T-helper 17 cell (primary cell): ENCODE measurements around the gene SGK1. TPM values are rescaled to one million over a fixed set of nuclear protein-coding genes. Genes with fewer than 3 reads are reported as not detected.
"Not testable (repeated sequence)": the region's sequence is repeated elsewhere in the genome, so short reads cannot be mapped to it uniquely, and the experiment has no call there.

Experiments used
- ATAC-seq: fragments of 150-1000 bp; cut with Tn5 transposase; 2 replicates; pipeline ENCODE4 v1.10.0; 2021; ENCODE audit warnings: mild to moderate bottlenecking, moderate library complexity
- DNase-seq, 3 donors: peaks; one replicate each; pipeline versions ENCODE4 v3.0.0 to v3.0.0-alpha.2; 2020 to 2021
- H3K9me3 ChIP-seq: one replicate; pipeline ENCODE4 v1.7.0; 2013; ENCODE audit warnings: low read length, mild to moderate bottlenecking; ENCODE audit not compliant: control insufficient read depth, poor library complexity, severe bottlenecking
- H3K27ac Mint-ChIP-seq: one replicate; pipeline ENCODE4 v1.8.0; 2022; ENCODE audit warnings: mild to moderate bottlenecking, moderate library complexity, mixed read lengths
- H3K27me3 Mint-ChIP-seq: one replicate; pipeline ENCODE4 v1.8.0; 2022; ENCODE audit warnings: mixed read lengths
- H3K36me3 Mint-ChIP-seq: one replicate; pipeline ENCODE4 v1.8.0; 2022; ENCODE audit warnings: low read depth, mixed read lengths
- H3K4me1 Mint-ChIP-seq: one replicate; pipeline ENCODE4 v1.8.0; 2022; ENCODE audit warnings: mild to moderate bottlenecking, mixed read lengths
- H3K4me3 Mint-ChIP-seq: one replicate; pipeline ENCODE4 v1.8.0; 2022; ENCODE audit warnings: mild to moderate bottlenecking, moderate library complexity, mixed read lengths
- total RNA-seq, 4 donors: library from RNA in 2 of 4; stranded (reverse) in 2 of 4; gene quantifications; one replicate each; pipeline ENCODE4 v1.2.3 and lab custom pipeline; 2022 to 2026

Gene SGK1
- total RNA-seq, 2 donors from 2014 or later = 103 to 132 TPM

DNA sequence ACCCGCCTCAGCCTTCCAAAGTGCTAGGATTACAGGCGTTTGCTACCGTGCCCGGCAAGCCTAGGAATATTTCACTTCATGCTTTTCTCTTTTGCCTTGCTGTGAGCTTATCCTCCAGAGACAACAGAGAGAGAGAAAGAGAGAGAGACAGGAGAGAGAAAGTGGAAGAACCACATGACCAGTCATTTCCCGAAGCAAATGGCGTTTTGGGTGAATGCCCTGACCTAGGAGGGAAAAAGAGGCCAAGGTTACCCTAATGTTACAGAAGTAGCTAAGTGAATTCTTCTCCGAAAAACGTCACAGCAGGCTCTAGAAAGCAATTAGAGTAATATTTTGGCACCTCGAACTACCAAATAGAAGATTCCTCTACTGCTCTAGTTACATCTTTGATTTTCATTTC is 9.1 kb downstream of the SGK1 start:
- ATAC-seq (no peak), DNase-seq (no peak)
- Mint-ChIP-seq H3K27ac (peak overlapping the region; percentile 61), H3K36me3 (peaks cover 2% of the 10 kb centered on the region), H3K4me1 (peaks cover 7% of the 10 kb centered on the region), H3K27me3 (no peaks in the 10 kb centered on the region), H3K4me3 (no peak overlapping the region)
- no peaks in the 10 kb centered on the region for H3K9me3 ChIP-seq

DNA sequence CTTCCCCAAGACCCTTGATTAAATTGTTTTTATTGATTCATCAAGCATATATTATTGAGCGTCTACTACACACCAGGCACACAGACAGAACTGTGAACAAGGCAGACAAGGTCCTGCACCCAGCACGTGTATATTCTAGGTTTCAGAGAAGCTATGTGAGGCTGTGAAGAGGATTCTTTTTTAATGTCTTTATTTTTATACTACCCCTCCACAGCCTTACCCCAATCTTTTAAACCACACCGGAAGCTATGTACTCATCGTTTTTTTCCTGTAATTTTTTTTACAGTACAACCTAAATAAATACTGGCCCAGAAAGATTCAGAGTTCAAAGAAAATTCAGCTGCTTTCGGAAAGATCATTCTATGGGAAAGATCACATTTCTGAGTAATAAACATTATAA is 10.0 kb downstream of the SGK1 start:
- H3K4me3 Mint-ChIP-seq = peak overlapping the region; percentile 41

DNA sequence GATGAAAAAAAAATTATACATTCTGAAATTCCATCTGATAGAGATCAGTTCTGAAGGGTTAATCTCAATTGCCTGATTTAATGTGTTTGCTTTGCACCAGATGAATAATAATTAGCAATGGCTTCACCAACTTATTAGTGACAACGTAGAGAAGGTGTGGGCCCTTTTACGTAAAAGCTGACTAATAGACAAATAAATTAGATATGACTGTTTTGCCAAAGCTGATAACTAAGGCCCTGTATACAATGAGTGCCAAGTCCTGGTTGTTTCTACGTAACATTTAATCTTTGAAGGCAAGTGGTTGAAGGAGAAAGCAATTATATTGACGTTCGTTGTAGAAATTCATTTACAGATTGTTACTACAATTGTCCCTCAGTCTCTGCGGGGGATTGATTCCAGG is 10.8 kb downstream of the SGK1 start:
- Mint-ChIP-seq H3K4me1 (peaks cover 7% of the 10 kb centered on the region), H3K27ac (no peak overlapping the region), H3K4me3 (no peak overlapping the region), H3K36me3 (peaks cover 2% of the 10 kb centered on the region), H3K27me3 (no peaks in the 10 kb centered on the region)
- ATAC-seq (no peak), DNase-seq (no peak)
- H3K9me3 ChIP-seq = no peaks in the 10 kb centered on the region

More for the DNA sequence above, 10.0 kb downstream of the SGK1 start:
- ATAC-seq (no peak), DNase-seq (no peak)
- peaks cover 7% of the 10 kb centered on the region for H3K4me1 Mint-ChIP-seq
- H3K36me3 Mint-ChIP-seq = peaks cover 2% of the 10 kb centered on the region
- H3K9me3 ChIP-seq = no peaks in the 10 kb centered on the region
- peak overlapping the region; percentile 61 for H3K27ac Mint-ChIP-seq
- no peaks in the 10 kb centered on the region for H3K27me3 Mint-ChIP-seq

DNA sequence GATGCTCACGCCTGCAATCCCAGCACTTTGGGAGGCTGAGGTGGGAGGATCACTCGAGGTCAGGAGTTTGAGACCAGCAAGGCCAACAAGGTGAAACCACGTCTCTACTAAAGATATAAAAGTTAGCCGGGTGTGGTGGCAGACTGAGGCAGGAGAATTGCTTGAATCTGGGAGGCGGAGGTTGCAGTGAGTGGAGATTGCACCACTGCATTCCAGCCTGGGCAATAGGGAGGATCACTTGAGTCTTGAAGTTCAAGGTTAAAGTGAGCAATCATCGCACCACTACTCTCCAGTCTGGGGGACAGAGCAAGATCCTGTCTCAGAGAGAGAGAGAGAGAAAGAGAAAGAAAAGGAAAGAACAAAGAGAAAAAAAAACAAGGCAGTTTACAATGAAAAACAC is 13.5 kb downstream of the SGK1 start:
- not testable (repeated sequence) for ATAC-seq, H3K4me3 Mint-ChIP-seq, H3K9me3 ChIP-seq, H3K27me3 Mint-ChIP-seq, H3K4me1 Mint-ChIP-seq, H3K36me3 Mint-ChIP-seq, DNase-seq
- peak overlapping the region; percentile 27 for H3K27ac Mint-ChIP-seq

DNA sequence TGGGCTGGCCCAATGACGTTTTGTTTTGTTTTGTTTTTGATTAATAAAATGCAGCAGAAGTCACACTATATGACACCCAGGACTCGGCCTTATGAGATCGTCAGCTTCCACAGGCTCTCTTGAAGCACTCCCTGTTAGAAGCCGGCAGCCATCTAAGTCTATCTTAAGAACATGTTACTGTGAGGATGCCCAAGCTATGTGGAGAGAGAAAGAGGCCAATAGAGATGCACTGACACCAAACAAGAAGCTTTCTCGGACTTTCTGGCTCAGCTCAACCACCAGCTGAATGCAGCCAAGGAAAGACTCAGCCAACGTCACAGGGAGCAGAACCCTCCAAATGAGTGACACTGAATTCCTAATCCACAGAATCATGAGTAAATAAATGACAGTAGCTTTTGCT is 14.0 kb downstream of the SGK1 start:
- H3K4me1 Mint-ChIP-seq = peaks cover 10% of the 10 kb centered on the region
- no peaks in the 10 kb centered on the region for H3K9me3 ChIP-seq
- H3K27me3 Mint-ChIP-seq = no peaks in the 10 kb centered on the region
- H3K4me3 Mint-ChIP-seq = no peak overlapping the region
- H3K36me3 Mint-ChIP-seq = peaks cover 6% of the 10 kb centered on the region
- no peak overlapping the region for H3K27ac Mint-ChIP-seq
- ATAC-seq (no peak), DNase-seq (no peak)

DNA sequence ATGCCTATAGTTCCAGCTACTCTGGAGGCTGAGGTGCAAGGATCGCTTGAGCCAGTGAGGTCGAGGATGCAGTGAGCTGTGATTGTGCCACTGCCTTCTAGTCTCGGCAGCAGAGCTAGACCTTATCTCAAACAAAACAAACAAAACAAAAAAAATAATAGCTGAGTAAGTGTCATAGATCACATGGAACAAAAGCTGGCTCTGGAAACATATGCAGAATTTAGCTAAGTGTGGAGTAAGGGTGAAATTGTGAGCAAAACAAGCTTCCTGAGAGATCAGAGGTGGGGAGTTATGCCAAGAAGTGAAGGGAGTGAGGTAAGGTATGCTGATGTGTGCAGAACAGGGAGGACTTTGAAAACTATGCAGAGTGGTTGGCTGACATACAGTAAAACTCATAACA is 18.7 kb downstream of the SGK1 start:
- no peak for ATAC-seq
- no peaks in the 10 kb centered on the region for H3K9me3 ChIP-seq
- H3K27ac Mint-ChIP-seq = no peak overlapping the region
- H3K27me3 Mint-ChIP-seq = no peaks in the 10 kb centered on the region
- peaks cover 3% of the 10 kb centered on the region for H3K4me1 Mint-ChIP-seq
- H3K4me3 Mint-ChIP-seq = no peak overlapping the region
- no peak for DNase-seq
- peaks cover 4% of the 10 kb centered on the region for H3K36me3 Mint-ChIP-seq

DNA sequence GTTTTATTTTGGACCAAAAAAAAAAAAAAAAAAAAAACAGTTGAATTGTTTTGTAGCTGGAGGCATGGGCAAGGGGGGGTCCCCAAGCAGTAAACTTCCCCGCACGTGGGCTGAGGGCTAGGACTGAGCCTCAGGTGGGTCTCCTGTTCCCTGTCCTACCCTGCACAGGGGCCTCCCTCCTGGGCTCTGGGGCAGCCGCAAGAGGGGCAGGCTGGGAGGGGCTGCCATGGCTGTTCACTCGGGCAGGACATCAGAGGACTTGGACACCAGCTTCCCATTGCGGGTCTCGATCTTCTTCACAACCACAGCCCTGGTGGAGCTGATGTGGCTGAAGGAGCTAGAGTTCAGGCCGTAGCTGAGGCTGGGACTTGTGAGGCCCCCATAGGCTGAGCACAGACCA is 21.1 kb downstream of the SGK1 start:
- peaks cover 5% of the 10 kb centered on the region for H3K4me1 Mint-ChIP-seq
- peaks cover 4% of the 10 kb centered on the region for H3K36me3 Mint-ChIP-seq
- H3K4me3 Mint-ChIP-seq = no peak overlapping the region
- no peaks in the 10 kb centered on the region for H3K9me3 ChIP-seq
- no peak for DNase-seq
- no peaks in the 10 kb centered on the region for H3K27me3 Mint-ChIP-seq
- H3K27ac Mint-ChIP-seq = no peak overlapping the region
- no peak for ATAC-seq

DNA sequence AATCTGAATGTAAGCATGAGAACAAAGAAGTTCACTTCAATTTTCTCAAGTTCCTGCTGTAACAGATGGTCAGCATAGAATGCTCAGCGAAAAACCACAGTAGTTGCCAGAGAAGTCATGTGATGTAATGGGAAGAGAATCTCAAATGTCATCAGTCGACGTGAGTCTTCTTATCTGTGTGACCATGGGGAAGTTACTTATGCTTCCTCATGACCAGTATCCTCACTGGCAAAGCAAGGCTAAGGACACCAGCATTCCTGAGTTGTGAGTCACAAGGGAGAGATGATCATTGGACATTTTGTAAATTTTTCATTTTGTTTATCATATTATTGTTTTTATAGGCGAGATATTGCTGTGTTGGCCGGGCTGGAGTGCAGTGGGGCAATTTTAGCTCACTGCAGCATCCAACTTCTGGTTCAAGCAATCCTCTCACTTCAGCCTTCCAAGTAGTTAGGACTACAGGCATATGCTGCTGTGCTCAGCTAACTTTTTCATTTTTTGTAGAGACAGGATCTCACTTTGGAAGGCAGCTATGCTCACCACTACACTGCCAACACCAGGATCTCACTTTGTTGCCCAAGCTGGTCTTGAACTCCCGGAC is 21.9 kb downstream of the SGK1 start:
- H3K27me3 Mint-ChIP-seq = no peaks in the 10 kb centered on the region
- H3K36me3 Mint-ChIP-seq = peaks cover 4% of the 10 kb centered on the region
- H3K4me3 Mint-ChIP-seq = no peak overlapping the region
- no peak for DNase-seq
- ATAC-seq = peak; percentile 42
- peaks cover 5% of the 10 kb centered on the region for H3K4me1 Mint-ChIP-seq
- H3K9me3 ChIP-seq = no peaks in the 10 kb centered on the region
- H3K27ac Mint-ChIP-seq = no peak overlapping the region

DNA sequence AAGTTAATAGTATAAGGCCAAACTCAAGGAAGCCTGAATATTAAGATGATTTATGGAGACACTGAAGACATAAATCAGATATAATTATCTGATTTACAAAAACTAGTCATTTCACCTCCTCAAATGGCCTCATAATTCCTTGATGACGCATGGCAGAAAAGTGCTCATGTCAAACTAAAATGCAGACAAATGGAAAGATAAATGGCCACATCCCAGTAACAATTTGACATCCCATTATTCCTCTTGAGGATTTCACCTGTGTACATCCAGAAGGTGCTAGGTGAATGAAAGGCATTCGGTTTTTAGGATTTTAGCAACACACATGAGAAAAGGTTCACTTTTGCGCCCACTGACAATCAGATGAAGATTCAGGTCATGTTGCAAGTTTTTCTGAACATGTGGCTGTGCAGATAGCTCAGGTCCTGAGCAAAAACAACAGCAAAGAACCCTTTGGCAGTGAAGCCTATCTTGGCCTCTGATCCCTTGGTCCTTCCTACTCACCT is 24.2 kb downstream of the SGK1 start:
- no peaks in the 10 kb centered on the region for H3K9me3 ChIP-seq
- Mint-ChIP-seq H3K27ac (no peak overlapping the region), H3K4me1 (peaks cover 6% of the 10 kb centered on the region), H3K36me3 (no peaks in the 10 kb centered on the region), H3K27me3 (no peaks in the 10 kb centered on the region), H3K4me3 (no peak overlapping the region)
- DNase-seq (no peak), ATAC-seq (no peak)

DNA sequence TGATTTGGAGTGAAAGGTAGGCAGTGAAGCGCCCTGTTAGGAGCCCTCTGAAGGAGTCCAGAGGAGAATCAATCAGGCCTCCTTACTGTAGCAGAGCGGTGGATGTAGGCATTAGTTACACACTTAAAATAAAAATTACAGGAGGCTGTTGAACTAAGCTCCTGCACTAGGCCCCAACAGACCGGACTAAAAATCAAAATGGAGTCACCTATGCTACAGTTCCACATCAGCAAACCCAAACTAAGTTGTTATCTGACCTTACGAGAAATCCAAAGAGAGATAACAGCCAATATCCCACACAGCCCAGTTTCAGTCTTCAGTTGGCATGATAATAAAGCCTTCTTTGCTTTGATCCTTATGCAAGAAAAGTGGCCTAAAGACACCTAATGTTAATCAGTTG is 26.8 kb downstream of the SGK1 start:
- no peak overlapping the region for H3K27ac Mint-ChIP-seq
- H3K36me3 Mint-ChIP-seq = no peaks in the 10 kb centered on the region
- DNase-seq (no peak), ATAC-seq (no peak)
- H3K9me3 ChIP-seq = no peaks in the 10 kb centered on the region
- no peak overlapping the region for H3K4me3 Mint-ChIP-seq
- no peaks in the 10 kb centered on the region for H3K27me3 Mint-ChIP-seq
- H3K4me1 Mint-ChIP-seq = peaks cover 18% of the 10 kb centered on the region

DNA sequence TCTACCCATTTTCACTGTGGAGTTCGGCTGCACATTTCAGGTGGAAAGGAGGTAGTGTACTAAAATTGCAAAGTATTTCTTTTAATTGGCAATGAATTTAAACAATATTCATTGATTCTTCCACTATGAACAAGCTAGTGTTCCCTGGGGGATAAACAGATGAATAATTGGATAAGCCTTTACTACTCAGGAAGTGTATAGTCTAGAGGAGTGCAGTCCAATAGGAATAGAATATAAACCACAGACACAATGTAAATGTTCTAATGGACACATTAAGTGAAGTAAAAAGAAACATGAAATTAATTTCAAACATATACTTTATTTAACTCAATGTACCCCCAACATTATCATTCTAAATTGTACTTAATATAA is 28.7 kb downstream of the SGK1 start:
- Mint-ChIP-seq H3K4me3 (peak overlapping the region; percentile 36), H3K36me3 (no peaks in the 10 kb centered on the region), H3K4me1 (peaks cover 17% of the 10 kb centered on the region), H3K27me3 (no peaks in the 10 kb centered on the region), H3K27ac (peak overlapping the region; percentile 89)
- no peak for DNase-seq
- ATAC-seq = no peak
- H3K9me3 ChIP-seq = no peaks in the 10 kb centered on the region

DNA sequence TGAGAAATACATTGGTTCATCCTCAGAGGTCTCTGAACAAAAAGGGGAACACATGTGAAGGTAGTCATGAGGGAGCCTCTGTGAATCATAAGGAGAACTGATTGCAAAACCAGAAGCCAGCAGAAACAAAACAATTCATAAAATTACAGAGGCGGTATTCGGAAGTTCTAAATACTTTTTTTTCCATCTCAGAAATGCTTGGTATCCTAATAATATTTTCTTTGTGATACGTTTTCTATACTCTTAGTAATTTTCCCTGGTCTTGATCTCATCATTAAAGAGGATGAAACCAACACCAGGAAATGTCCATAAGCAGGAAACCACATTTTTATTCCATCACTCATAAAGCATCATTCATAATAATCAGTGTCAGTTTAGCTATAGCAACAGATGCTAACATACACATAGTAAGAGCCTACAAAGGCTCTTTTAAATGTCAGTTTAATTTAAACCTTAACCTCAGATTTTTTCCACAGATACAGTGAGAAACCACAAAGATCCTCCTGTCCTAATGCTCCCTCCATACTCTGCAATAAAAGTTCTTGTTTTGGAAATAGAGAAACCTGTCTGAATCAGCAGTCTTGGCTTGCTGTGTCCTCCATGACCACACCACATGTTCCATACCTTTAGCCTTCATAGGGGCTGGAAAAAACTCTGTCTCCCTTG is 29.2 kb downstream of the SGK1 start:
- H3K9me3 ChIP-seq = no peaks in the 10 kb centered on the region
- Mint-ChIP-seq H3K27me3 (no peaks in the 10 kb centered on the region), H3K27ac (peak overlapping the region; percentile 89), H3K4me3 (peak overlapping the region; percentile 36), H3K36me3 (no peaks in the 10 kb centered on the region), H3K4me1 (peaks cover 16% of the 10 kb centered on the region)
- ATAC-seq = peak; percentile 75
- DNase-seq = no peak

DNA sequence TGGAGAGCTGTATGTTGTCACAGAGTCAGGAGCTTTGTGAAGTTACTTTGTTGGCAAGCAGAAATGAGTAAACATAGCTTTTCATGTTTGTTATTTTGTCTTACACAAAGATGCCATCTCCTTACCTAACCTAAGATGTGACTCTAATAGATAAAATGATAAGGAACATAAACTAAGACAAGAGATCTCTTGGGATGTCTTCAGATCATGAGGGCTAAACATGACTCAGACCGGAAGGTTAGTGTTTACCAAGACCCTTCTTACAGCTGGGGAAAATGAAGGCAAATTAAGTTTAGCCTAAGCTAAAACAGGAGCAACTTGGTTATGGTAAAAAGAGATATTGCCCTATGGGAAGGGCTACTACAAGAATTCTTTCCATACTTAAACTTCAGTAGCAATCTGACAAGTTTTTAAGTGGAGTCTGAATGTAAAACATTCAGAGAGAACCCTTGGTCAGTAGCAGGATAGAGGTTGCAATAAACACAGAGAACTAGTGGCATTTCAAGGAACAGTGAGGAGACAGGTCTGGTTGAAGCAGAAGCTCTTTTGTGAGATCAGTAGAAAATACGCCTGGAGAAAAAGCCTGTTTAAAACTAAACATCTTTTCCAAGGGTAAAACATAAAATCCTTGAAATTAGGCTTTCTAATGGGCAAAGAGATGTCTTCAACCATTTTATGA is 29.9 kb downstream of the SGK1 start:
- H3K9me3 ChIP-seq = no peaks in the 10 kb centered on the region
- ATAC-seq (peak; percentile 15), DNase-seq (no peak)
- peak overlapping the region; percentile 89 for H3K27ac Mint-ChIP-seq
- H3K36me3 Mint-ChIP-seq = no peaks in the 10 kb centered on the region
- no peak overlapping the region for H3K4me3 Mint-ChIP-seq
- H3K27me3 Mint-ChIP-seq = no peaks in the 10 kb centered on the region
- peaks cover 16% of the 10 kb centered on the region for H3K4me1 Mint-ChIP-seq
